NCI-H748 (cell line): ENCODE data around the gene MYH10.

Experiments
- DNase-seq: peaks from one replicate; lab custom pipeline; 2025; ENCODE audit not compliant: unreplicated experiment; lab: John Stamatoyannopoulos, UW

MYH10 gene

DNA sequence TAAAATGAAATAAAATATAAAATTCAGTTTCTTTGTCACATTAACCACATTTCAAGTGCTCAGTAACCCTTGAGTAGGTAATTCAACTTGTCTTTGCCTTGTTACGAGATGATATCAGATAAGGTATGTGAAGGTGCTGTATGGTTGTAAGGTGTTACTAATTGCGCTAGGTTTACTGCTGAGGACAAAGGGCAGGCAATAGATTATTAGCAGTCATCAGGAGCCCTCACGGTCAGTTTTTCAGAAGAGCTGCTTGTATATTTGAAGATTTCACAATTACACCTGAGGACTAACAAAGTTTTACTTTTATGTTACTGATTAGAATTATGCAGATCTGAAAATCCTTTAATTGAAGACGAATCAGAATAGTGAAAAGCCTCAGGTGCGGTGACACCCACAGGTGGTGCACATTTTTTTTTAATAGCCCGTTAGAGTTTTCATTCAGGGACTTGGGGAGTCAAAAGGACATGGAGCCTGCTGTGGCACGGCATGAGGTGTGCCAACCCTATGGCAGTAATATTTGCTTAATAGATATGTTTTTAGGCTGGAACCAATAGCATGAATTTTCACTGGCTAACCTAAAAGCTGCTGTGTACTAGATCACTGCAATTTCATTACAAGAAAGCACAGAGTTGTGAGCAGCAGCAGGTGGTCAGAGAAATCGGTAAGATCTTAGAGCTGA lies 178.5 kb downstream of the MYH10 start:
- DNase-seq: no peak

GRCh38 chr17:8448310-8448709 lies 182.2 kb downstream of the MYH10 start:
- no peak for DNase-seq

DNA sequence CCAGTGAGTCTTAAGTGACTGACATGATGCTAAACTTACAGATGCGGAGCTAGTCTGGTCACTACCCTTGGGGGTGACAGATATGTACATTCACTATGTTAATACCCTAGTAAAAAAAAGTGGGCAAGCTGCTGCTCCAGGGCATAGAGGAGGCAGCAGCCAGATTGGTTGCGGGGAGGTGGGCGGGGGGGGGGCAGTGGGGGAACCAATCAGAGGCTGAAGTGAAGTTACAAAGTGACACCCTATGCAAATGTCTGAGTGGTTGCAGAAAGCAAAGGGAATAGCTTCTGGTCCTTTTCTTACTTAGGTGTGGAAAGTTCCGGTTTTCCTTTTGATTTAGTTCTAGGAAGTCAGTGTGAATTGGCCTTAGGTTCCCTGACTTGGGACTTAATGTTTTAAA lies 182.7 kb downstream of the MYH10 start:
- DNase-seq: no peak

GRCh38 chr17:8445536-8445935 lies 185.0 kb downstream of the MYH10 start:
- DNase-seq: no peak

DNA sequence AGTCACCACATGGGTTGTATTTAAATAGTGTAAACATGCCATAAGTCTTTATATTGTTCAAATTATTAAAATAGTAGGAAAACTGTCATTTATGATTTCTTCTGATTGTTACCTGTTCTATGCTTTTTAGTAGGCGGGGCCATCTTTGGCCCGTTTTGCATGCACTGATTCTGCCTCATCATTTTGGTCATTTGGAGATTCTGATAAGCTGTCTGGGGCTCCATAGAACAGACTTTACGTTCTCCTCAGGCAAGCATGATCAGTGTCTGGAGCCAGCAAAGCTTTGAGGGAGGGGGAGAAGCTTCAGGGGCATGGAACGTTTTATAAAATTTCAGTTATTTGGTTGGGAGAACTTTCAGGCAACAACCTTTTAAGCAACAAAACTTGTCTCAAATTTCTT lies 186.0 kb downstream of the MYH10 start:
- no peak for DNase-seq

- DNase-seq: no peak
Observed at GRCh38 chr17:8443756-8444155, 186.8 kb downstream of the MYH10 start.

- no peak for DNase-seq
Observed at GRCh38 chr17:8442310-8442709, 188.2 kb downstream of the MYH10 start.

- no peak for DNase-seq
Observed at GRCh38 chr17:8441690-8442089, 188.8 kb downstream of the MYH10 start.

DNA sequence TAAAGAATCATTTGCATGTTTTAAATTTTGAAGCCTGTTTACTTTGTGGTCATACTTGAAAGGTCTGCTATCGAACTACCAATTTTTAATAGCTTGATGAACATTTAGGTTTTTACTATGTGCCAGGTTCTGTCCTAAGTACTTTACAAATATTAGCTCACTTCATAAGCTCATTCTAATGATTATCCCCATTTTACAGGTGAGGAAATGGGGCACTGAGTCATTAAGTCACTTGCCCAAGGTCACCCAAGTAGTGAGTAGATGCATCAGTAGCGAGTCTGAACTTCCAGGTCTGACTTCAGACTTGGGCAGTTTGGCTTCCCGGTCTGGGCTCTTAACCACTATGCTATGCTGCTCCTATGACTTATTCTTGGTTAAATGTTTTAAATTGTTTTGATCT lies 190.8 kb downstream of the MYH10 start:
- DNase-seq: no peak

DNA sequence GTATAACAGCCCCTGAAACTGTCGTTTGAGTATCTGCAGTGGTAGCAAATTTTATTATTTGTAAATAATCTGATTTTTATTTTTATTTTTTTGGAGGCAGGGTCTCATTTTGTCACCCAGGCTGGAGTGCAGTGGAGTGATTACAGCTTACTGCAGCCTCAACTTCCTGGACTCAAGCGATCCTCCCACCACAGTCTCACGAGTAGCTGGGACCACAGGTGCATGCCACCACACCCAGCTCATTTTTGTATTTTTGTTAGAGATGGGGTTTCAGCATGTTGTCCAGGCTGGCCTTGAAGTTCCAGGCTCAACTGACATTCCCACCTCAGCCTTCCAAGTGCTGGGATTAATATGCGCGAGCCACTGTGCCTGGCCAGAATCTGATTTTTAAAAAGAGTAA lies 192.1 kb downstream of the MYH10 start:
- no peak for DNase-seq

- DNase-seq: peak; percentile 38
Observed at GRCh38 chr17:8436844-8437171, 193.7 kb downstream of the MYH10 start.

DNA sequence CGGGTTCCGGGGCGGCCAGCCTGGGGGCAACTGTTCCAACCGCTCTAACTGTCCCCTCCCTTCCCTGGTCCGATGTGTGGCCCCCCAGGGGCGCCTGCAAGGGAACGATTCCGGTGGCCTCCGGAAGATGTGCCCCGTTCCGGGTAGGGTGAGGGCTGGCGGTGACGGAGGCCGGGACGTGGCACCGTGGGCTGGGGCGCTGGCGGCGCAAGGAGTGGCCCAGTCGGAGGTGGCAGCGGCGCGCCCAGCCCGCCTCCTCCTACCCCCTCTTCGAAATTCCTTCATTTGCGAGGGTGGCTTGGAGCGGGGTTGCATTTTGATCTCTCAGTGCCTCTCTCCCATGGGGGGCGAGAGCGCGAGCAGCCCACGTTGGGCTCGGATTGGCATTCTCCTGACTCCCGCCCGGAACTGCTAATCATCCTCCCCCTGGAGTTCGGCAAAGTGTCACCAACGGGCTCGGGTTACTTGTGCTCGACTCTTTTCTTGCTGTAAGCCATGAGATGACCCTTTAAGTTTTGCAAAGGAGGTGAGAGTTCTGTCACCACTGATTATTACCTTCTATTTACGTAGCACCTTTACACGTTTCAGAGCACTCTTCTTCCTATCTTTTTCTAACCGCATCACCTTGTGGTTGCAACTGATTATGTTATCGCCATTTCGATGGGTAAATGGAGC lies 194.2 kb downstream of the MYH10 start:
- DNase-seq: peak; percentile 75

DNA sequence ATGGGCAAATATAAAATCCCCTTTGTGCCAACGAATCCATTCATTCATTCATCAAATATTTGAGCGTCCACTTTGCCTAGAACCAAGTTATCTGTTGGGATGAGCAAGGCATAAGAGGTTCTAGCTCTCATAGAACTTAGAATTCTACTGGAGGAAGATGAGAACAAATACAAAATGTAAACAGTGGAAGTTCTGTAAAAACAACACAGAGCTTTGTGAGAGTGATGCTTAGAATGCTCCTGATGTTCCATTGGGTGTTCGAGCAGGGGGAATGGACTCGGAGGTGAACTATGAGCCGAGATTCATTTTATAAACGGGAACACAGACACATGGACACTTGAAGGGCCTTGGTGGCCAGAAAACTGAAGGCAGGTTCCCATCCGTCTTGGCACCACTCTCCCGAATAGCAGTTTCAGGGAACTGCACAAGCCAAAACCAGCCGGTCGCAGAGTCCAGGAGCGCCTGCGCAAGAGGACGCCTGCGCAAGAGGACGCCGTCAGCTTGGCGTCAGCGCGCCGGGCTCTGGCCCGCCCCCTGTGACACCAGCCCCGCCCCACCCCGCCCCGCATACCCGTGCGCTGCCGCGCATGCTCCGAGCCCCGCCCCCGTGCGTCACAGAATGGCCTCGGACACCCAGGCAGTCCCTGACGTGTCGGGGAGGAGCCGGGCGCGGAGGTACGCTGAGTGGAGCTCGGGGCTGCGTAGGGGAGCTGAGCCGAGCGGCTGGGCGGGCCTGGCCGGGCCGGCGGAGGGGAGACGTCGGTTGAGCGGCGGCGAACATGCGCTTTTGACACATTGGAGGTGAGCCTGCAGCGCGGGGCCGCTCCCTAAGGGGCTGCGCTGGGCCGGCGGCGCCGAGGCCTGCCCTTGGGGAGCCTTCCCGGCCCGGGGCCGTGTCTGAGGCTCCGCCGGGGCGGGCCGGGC lies 195.0 kb downstream of the MYH10 start, which contains the start of gene NDEL1:
TSS of gene NDEL1 (plus strand) at position 640 of the 924 bp plus-strand sequence. CDS start 8,388 bp downstream, outside the sequence.
- DNase-seq: peak; percentile 99

DNA sequence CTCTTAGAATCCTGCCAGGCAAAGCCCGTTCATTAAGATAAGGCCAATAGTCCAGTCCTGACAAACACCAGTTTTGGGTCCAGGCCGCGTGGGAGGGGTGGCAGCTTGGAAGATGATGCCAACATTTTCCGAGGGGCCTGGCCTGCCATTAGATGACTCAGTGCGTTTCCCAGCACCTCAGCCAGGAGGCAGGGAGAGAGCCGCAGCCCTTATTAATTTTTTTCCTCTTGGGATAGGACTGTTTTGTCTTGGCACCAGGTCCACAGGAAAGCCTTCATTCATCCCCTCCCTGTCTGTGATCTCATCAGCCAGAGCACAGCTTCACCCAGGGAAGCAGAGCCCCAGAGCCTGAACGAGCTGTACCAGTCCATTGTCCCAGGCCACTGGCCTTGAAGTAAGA lies 199.6 kb downstream of the MYH10 start:
- DNase-seq: no peak

DNA sequence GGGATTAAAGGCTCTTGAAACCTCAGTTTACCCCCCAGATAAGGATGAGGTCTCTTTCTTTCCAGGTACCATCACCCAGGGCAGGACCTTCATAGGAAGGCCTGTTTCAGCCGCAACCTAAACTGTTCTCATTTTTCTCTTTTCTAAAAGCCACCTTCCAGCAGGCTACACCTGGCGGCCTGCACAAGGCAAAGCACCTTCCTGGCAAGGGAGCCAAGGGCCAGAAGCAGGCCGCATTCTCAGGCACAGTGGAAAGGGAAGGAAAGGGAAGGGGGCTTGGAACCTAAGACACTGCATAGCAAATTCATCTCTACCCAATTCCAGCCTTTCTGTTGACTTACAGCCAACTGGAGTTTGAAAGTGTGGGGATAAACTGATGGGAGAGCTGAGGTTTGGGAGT lies 203.7 kb downstream of the MYH10 start:
- DNase-seq: no peak

GRCh38 chr17:8426094-8426720 lies 204.3 kb downstream of the MYH10 start:
- DNase-seq: peak; percentile 20
